Colon (tissue), 2 donors: ENCODE data around the gene CDC37L1.
"Not testable (repeated sequence)": the region's sequence is repeated elsewhere in the genome, so short reads cannot be mapped to it uniquely, and the experiment has no call there.

Source experiments
- FAIRE-seq: peaks from 2 replicates; lab custom pipeline; 2012; peaks lifted over from hg19 to GRCh38; lab: Jason Lieb, UNC
- donor health status: control.
- donor health status: control.

CDC37L1 gene

DNA sequence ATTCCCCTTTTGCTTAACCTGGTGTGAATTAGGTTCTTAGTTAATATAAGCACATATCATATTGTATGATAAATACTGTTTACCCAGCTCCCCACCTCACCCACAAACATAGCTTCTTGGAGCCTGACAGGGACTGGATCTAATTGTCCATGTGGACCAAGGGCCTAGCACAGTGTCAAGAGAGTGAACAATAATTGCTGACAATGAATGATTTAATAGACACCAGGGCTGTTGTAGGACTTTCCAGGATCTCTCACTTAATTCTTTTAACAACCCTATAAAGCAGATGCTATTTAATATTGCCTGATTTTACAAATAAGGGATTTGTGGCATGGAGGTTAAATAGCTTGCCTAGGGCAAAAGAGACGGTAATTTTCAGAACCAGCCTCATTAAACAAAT is 36.8 kb downstream of the CDC37L1 start:
- FAIRE-seq = no peak

DNA sequence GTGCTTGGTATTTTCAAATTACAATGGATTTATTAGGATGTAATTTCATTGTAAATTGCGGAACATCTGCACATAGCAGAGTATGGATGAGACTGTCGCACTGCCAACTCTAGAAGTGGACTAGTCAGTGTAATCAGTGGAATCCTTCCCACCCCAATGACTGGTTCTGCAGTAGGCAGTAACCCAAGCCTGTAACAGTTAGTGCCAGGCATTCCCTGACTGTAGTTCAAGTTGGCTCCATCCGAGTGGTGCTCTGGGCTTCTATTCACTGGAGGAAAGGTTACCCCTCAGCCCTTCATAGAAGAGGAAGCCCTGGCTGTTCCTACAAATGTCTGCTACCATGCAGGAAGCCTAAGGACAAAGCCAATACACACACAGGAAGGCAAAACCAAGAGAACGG is 38.4 kb downstream of the CDC37L1 start:
- no peak for FAIRE-seq

DNA sequence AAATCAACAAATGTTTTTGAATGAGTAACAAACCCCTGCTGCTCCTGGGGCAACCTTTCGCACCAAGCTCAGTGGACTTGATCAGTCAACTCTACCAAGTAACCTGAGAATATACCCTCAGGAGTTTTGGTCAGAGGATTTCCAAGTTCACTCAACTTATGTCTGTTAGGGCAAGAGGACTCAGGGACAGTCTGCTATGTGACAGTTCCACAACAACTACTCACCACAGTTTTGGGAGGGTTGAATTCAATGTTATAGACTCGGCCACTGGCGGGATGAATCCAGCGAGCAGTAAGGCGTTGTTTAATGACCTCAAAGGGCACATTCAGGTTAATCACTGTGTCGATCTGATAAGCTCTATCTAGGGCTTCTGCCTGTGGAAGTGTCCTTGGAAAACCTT is 39.5 kb downstream of the CDC37L1 start:
- FAIRE-seq = no peak

DNA sequence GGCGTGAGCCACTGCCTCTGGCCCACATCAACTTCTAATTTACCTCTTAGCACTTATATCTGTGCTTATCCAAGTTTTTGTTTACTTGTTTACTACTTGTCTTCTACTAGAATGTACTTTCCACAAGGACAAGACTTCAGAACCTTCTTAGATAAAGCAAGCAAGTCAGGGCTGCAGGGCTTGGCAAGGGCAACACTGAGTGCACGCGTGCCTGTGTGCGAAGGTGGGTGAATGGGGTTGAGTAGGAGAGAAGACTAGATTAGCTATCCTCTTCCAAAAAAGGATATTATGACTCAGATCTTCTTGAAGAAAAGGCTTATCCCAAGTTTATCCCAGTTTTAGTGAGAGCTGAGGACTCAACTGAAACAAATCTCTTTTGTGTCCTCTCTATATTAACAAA is 42.4 kb downstream of the CDC37L1 start:
- no peak for FAIRE-seq

DNA sequence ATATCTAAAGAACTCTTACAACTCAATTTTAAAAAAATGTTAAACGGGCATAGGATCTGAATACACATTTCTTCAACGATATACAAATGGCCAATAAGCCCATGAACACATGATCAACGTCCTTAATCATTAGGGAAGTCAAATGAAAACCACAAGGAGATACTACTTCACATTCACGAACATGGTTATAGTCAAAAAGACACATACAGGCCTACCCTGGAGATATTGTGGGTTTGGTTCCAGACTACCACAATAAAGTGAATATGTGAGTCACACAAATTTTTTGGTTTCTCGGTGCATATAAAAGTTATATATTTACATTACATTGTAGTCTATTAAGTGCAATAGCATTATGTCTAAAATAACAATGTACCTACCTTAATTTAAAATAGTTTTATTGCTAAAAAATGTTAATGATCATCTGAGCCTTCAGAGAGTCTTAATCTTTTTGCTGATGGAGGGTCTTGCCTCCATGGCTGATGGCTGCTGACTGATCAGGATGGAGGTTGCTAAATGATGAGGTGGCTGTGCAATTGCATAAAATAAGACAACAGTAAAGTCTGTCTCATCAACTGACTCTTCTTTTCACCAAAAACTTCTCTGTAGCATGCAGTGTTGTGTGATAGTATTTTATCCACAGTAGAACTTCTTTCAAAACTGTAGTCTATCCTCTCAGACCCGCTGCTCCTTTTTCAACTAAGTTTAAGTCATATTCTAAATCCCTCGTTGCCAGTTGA is 46.5 kb downstream of the CDC37L1 start:
- no peak for FAIRE-seq

DNA sequence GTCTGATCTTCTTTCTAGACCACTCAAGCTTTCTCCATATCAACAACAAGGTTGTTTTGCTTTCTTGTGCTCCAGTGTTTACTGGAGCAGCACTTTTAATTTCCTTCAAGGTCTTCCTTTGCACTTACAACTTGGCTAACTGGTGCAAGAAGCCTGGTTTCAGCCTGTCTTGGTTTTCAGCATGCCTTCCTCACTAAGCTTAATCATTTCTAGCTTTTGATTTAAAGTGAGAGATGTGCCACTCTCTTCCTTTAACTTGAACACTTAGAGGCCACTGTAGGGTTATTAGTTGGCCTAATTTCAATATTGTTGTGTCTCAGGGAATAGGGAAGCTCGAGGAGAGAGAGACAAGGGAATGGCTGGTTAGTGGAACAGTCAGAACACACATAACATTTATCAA is 48.2 kb downstream of the CDC37L1 start:
- FAIRE-seq = no peak

DNA sequence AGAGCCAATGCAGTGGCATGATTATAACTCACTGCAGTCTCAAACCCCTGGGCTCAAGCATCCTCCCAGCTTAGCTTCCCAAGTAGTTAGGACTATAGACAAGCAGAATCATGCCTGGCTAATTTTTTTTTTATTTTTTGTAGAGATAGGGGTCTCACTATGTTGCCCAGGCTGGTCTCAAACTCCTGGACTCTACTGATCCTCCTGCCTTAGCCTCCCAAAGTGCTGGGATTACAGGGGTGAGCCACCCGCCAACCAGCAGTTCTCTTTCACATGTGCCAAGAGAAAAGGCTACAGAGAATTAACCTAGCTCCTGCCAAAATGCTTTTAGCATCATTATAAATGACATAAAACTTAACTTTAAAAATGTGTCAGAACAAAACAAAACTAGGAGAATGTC is 53.5 kb downstream of the CDC37L1 start:
- FAIRE-seq = no peak

DNA sequence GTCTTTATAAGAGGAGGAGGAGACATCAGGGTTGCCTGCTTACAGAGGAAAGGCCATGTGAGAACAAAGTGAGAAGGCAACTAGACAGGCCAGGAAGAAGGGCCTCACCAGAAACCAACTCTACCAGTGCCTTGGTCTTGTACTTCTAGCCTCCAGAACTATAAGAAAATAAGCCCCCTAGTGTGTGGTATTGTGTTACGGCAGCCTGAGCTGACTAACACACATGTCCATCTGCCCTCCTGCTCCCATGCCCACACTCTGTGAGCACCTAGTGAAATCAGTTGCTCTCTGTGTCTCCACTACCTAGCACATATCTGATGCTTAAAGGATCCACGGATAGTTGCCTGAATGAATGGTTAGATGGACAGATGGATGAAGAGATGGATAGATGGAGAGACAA is 54.8 kb downstream of the CDC37L1 start:
- no peak for FAIRE-seq

DNA sequence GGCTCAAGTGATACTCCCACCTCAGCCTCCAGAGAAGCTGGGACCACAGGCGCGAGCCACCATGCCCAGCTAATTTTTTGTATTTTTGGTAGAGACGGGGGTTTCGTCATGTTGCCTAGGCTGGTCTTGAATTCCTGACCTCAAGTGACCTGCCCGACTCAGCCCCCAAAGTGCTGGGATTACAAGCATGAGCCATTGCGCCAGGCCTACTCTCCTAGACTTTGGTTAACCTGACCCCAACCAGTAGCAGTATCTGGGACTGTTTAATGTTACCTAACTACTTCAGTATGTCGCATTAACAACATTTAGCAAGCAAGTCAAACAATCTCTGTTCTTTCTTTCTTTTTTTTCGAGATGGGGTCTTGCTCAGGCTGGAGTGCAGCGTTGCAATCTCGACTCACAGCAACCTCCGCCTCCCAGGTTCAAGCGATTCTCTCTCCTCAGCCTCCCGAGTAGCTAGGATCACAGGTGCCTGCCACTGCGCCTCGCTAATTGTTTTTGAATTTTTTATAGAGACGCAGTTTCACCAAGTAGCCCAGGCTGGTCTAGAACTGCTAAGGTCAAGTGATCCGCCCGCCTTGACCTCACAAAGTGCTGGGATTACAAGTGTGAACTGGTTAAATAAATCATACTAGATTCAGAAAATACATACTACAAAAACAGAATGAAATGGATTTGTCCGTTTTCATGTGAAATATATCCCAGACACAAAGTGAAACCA is 59.7 kb downstream of the CDC37L1 start:
- no peak for FAIRE-seq

DNA sequence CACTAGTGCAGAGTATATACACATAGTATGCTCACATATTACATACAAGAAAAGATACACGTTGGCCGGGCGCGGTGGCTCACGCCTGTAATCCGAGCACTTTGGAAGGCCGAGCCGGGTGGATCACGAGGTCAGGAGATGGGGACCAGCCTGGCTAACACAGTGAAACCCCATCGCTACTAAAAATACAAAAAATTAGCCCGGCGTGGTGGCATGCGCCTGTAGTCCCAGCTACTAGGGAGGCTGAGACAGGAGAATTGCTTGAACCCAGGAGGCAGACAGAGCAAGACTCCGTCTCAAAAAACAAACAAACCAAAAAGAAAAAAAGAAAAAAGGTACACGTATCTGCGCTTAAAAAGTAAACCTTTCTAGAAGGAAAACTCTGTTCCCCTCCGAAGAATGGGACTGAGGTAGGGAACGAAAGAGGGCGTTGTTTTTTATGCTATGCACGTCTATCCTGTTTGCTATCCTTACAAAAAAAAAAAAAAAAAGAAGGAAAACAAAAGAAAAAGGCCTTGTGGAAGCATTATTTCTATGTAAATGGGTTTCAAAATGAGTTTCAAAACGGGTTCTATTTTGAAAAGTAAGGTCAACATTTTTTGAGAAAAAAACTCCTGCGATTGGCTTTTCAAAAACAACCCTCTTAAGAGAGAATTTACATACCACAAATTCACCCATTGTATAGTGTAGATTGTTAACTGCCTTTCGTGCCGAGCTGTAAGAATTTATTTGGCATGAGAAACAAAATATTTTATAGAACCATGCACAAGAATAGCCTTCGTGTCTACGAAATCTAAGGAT is 60.4 kb downstream of the CDC37L1 start:
- no peak for FAIRE-seq

DNA sequence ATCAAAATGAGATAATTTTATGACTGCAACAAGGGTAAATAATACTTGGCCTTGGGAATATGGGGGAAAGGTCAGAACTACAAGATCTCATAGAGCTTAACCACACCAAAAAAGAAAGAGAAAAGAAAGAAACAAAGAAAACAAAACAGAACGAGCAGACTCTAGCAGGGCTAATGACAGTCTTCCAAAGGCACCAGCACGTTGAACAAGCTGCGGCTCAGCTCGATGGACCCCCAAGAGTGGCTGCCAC is 60.9 kb downstream of the CDC37L1 start:
- FAIRE-seq = no peak

DNA sequence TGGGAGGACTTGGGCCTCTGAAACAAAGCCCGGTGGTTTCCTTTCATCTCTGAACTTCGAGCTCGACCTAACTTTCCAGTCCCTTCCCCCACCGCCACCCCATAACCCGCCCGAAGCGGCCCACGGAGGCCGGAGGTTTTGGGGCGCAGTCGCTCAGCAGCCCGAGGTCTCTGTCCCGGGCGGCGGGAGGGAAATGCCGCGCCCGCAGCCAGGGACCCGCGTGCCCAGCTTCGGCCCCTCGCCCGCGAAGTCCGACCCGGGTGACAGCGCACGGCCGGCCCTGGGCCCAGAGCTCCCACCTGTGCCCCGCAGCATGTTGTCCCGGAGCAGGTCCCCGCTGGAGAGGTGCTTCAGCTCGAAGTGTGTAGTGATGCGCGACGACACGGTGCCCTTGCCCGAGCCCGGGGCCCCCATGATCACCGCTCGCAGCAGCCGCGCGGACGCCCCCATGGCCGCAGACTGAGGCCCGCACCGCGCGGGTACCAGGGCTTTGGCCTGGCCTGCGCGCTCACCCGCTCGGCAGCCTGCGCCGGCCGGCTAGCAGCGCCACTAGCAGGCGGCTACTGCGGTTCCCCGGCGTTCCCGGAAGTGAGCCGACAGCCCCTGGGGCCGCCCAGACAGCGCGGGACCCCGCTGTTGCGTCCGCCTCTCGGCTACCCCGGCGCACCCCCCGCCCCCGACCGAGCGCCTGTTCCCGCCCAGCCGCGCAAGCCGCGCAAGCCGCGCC is 61.4 kb downstream of the CDC37L1 start, which contains the start of gene AK3:
Gene AK3 (minus strand): TSS at position 565 of the 727 bp plus-strand sequence. CDS start 115 bp downstream, at position 450.
- FAIRE-seq = no peak

DNA sequence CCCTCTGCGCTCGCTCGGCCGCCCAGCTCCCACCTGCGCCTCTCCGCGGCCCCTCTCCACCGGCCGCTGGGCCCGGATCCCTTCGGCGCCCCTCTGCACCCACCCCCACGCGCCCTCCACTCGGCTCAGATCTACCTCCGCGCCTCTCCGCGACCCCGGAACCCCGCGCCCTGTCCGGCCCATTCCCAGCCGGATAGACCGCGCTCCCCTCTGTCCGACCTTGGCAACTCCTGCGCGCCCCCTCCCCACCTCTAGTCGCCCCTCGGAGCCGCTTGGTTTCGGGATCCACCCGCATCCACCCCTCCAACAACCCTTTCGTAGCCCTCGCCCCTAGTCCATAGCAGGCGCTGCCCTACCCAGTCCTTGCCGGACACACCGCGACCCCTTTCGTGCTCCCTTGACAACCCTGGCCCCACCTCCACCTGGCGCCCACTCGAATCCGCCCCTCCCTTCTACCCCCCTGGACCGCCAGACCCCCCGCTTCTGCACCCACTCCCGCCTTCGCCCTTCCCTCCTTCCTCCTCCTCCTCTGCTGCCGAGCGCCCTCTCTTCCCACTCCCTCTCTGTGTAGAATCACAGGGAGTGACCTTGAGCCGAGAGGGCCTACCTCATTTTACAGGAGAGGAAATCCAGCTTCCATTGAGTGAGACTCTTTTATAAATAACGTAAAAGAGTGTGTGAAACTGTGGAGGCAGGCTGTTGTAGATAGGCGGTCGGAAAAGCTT is 62.2 kb downstream of the CDC37L1 start:
- FAIRE-seq = no peak

DNA sequence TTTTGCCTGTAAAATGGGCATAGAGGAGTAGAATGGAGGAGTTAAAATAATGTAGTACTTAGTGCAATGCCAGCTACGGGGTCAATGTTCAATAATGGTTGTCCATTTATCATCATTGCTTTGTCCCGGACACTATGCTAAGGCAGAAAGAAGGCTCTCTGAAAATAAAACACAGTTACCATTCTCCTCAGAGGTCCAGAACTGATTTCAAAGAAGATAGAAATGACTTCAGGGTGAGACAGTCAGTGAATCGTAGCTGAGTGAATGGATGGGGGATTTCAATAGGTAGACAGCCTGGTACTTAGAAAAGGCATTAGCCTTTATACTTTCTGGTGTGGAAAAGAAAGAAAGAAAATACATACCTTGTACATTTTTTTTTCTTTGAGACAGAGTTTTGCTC is 62.9 kb downstream of the CDC37L1 start:
- FAIRE-seq = no peak

DNA sequence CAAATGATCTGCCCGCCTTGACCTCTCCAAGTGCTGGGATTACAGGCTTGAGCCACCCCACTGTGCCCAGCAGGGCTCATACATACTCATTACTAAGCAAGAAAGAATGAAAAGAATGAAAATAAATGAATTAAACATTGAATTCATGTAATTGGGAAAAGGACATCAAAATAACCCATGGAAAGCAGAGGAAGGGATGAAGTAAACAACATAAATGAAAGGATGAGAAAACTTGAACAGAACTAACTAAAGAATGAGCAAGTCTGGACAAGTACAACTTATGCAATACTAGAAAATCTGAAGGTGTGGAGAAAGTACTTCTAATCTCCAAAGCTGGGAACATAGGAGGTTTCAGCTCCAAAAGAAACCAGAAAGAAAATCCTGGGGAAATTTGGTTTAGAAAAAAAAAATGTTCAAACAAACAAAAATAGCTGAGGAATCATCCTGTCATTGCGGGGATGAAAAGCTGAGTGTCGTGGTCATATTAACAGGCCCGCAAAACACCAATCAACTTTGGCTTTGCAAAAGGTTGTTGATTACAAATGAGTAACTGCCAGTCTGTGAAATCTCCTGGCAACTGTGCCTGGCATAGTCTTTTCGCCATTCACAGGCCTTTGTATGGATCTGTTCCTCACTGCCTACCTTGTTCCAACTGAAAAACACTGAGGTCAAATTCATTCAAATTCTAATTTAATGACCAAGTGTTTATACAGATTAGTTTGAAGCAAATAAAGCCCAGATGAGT is 63.9 kb downstream of the CDC37L1 start:
- FAIRE-seq = no peak

DNA sequence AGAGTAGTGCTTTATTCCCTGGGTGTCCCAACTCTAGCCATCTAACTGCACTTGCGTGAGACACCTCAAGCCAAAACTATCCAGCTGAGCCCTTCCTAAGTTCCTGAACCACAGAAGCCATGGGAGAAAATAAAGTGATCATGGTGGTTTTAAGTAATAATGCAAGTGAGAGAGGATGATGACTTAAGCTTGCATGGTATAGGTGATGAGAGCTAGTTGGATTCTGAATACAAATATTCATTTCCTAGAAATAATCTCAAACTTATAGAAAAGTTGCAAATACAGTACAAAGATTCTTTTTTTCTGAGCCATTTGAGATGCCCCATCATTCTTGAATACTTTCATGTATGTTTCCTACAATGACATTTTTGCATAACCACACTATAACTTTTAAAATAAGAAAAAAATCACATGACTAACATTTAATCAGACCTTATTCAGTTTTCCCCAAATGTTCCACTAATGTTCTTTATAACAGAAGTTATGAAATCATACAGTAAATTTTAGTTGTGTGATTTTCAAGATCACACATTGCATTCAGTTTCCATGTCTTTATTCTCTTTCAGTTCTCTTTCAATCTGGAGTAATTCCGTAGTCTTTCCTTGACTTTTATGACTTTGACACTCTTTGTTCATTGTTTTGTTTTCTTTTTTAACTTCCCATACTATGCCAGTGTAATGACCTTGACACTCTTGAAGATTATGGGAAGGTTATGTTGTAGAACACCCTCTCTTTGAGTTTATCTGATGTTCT is 67.1 kb downstream of the CDC37L1 start:
- FAIRE-seq = no peak

DNA sequence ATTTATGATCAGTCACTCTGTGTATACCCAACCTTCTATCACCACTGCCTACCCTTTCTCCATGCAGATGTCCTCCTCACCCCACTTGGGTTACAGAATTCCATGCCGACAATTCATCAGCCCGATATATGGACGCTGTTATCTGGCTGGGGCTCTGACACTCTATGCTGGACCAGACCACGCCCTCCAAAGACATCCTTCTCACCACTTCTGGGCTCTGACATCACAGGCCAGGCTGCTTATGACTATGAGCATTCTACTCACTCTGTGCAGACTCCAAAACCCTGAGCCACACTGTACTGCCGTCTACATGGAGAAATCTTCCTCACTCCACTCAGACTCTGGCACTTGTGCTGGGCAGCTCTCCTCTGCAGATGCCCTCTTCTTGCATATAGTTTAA is 69.2 kb downstream of the CDC37L1 start:
- FAIRE-seq = no peak

DNA sequence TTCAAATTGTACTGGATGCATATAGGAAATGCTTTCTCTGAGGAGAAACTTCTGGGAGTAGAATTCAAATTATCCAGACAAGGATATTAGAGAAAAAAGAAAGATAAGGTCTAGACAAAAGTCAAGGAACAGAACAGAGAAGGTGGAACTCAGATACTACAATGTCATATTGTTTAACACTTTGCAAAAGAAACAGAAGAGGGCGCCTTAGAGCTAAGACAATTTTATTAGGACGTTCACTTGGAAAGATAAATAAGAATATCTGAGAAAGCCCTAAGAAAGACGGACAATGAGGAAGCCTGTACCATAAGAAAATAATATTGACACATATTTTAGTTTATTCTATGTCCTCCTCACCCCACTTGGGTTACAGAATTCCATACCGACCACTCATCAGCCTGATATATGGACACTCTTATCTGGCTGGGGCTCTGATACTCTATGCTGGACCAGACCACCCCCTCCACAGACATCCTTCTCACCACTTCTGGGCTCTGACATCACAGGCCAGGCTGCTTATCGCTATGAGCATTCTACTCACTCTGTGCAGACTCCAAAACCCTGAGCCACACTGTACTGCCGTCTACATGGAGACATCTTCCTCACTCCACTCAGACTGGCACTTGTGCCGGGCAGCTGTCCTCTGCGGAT is 70.8 kb downstream of the CDC37L1 start:
- no peak for FAIRE-seq

DNA sequence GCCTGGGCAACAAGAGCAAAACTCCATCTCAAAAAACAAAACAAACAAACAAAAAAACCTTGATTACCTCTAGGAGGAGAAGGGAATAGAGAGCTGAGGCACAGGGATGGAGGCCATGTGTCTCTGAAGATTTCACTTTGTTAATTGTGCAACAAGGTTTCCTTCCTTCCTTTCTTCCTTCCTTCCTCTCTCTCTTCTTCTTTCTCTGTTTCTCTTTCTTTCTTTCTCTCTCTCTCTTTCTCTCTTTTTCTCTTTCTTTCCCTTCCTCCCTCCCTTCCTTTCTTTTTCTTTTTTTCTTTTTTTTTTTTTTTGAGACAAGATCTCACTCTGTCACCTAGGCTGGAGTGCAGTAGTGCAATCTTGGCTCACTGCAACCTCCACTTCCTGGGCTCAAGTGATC is 75.2 kb downstream of the CDC37L1 start:
- not testable (repeated sequence) for FAIRE-seq
